Measurements from ENCODE around the gene CACNA2D1.

CACNA2D1 gene

DNA sequence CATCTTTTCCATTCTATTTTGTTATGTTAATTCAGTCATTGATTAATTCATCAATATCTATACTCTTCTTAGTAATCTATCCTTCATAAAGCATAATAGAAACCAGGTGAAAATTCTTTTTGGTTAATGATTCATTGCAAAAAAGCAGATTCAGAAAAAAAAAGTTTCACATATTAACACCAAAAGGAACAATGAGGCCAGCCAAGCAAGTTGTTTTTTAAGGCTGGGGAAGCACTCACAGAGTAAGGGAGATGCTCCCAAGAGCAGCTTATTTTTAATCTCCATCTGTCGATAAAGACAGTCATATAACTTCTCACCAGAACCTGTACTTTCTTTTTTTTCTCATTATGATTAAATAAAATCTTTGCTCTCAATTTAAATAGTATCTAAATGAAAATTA, 95.8 kb downstream of the CACNA2D1 start:
- H3K4me2 ChIP-seq (ENCODE audit: low read length), result no peak overlapping the region
- no peaks in the 10 kb centered on the region for H3K36me3 ChIP-seq (ENCODE audit: control insufficient read depth, insufficient read depth, low read length)
- H3K79me2 ChIP-seq, result no peaks in the 10 kb centered on the region
- H3K4me1 ChIP-seq, result no peaks in the 10 kb centered on the region
- no peak overlapping the region for H3K9ac ChIP-seq
- H3K27me3 ChIP-seq (ENCODE audit: control insufficient read depth, insufficient read depth, low read length), result no peaks in the 10 kb centered on the region
- TF ChIP-seq, protein P1, sequence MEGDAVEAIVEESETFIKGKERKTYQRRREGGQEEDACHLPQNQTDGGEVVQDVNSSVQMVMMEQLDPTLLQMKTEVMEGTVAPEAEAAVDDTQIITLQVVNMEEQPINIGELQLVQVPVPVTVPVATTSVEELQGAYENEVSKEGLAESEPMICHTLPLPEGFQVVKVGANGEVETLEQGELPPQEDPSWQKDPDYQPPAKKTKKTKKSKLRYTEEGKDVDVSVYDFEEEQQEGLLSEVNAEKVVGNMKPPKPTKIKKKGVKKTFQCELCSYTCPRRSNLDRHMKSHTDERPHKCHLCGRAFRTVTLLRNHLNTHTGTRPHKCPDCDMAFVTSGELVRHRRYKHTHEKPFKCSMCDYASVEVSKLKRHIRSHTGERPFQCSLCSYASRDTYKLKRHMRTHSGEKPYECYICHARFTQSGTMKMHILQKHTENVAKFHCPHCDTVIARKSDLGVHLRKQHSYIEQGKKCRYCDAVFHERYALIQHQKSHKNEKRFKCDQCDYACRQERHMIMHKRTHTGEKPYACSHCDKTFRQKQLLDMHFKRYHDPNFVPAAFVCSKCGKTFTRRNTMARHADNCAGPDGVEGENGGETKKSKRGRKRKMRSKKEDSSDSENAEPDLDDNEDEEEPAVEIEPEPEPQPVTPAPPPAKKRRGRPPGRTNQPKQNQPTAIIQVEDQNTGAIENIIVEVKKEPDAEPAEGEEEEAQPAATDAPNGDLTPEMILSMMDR (IDR thresholded peaks at IDR 0.05), result no peak
- H3K4me3 ChIP-seq (ENCODE audit: low read depth, low read length), result no peak overlapping the region
- no peak overlapping the region for H2AFZ ChIP-seq
- H3K27ac ChIP-seq, result no peak overlapping the region
- no peaks in the 10 kb centered on the region for H3K9me3 ChIP-seq (ENCODE audit: control insufficient read depth, low read length)

DNA sequence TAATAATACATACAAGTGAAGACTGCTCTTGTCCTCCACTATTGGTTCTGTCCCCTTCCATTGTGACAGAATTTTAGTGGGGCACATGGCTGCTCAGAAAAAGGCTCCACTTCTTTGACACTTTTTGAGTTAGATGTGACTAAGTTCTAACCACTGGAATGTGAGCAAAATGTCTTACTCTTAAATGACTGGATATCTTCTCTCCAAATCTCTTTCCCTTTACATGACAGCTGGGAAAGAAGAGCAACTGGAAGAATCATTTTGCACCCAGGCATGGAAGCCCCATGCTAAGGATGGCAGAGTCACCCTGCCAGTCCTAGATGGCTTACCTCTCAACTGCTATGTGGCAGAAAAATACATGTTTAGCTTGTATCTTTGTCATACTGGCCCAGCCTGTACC, 97.7 kb downstream of the CACNA2D1 start:
- Histone ChIP-seq H3K36me3 (ENCODE audit: control insufficient read depth, insufficient read depth, low read length) (no peaks in the 10 kb centered on the region), H3K4me2 (ENCODE audit: low read length) (no peak overlapping the region), H3K9ac (no peak overlapping the region), H3K79me2 (no peaks in the 10 kb centered on the region), H3K9me3 (ENCODE audit: control insufficient read depth, low read length) (no peaks in the 10 kb centered on the region), H2AFZ (no peak overlapping the region), H3K4me3 (ENCODE audit: low read depth, low read length) (no peak overlapping the region), H3K27me3 (ENCODE audit: control insufficient read depth, insufficient read depth, low read length) (no peaks in the 10 kb centered on the region), H3K4me1 (no peaks in the 10 kb centered on the region), H3K27ac (no peak overlapping the region)
- TF ChIP-seq, protein P1 (IDR thresholded peaks at IDR 0.05), result no peak

DNA sequence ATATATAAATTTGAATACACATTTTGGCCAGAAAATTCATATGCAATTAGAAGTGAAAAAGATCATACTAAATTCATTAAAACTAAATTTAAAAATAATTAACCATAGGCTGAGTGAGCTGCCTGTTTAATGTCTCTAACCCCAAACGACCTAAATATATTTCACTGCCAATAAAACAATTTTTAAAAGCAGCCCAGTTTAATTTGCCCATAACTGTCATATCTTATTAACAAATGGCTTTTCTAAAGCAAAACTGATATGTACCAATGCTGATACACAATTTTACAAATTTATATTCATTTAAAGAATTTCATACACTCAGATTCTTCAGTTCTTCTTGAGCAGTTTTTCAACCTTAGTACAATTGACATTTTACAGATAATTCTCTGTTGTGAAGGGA, 99.9 kb downstream of the CACNA2D1 start:
- Histone ChIP-seq H3K27ac (no peak overlapping the region), H3K4me2 (ENCODE audit: low read length) (no peak overlapping the region), H2AFZ (no peak overlapping the region), H3K79me2 (no peaks in the 10 kb centered on the region), H3K9ac (no peak overlapping the region), H3K36me3 (ENCODE audit: control insufficient read depth, insufficient read depth, low read length) (no peaks in the 10 kb centered on the region), H3K4me1 (no peaks in the 10 kb centered on the region), H3K9me3 (ENCODE audit: control insufficient read depth, low read length) (no peaks in the 10 kb centered on the region), H3K4me3 (ENCODE audit: low read depth, low read length) (no peak overlapping the region), H3K27me3 (ENCODE audit: control insufficient read depth, insufficient read depth, low read length) (no peaks in the 10 kb centered on the region)
- TF ChIP-seq, protein P1 (IDR thresholded peaks at IDR 0.05), result no peak

DNA sequence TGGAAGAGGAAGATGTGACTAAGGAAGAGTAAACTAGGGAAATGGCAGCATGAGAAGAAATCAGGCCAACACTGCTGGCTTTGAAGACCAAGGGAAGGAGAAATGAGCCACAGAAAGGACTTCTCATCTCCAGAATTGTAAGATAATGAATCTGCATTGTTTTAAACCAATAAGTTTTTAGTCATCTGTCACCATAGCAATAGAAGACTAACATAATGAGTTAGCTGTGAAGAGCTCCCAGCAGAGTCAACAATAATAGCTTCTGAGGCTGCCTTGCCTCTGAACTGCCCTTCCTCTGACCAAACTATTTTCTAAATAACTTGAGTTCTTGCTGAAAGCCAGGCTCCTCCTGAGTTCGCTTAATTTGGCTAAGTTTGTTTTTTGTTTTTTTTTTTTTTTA, 103.6 kb downstream of the CACNA2D1 start:
- H2AFZ ChIP-seq, result no peak overlapping the region
- TF ChIP-seq, protein P1 (IDR thresholded peaks at IDR 0.05), result no peak

DNA sequence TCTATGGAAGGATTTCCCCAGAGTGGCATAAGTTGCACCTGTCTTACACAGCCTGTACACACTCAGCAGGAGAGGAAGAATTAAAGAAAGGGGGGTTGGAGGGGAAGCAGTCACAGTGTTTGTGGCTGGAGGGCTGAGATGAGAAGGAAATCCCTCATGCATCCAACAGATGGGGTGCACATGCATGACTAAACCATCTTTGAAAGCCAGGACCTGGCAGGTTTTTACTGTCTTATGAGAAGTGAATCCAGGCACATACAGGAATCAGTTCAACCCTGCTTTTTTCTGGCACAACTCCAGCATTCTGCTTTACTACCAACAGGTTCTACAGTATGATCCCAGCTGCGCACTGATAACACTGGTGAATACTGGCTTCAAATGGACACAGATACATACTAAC, 107.7 kb downstream of the CACNA2D1 start:
- H3K27me3 ChIP-seq (ENCODE audit: control insufficient read depth, insufficient read depth, low read length), result no peaks in the 10 kb centered on the region
- TF ChIP-seq, protein P1 (IDR thresholded peaks at IDR 0.05), result no peak
- H3K4me2 ChIP-seq (ENCODE audit: low read length), result no peak overlapping the region
- no peak overlapping the region for H3K4me3 ChIP-seq (ENCODE audit: low read depth, low read length)
- H2AFZ ChIP-seq, result no peak overlapping the region
- H3K9ac ChIP-seq, result no peak overlapping the region
- no peaks in the 10 kb centered on the region for H3K4me1 ChIP-seq
- H3K79me2 ChIP-seq, result no peaks in the 10 kb centered on the region
- H3K36me3 ChIP-seq (ENCODE audit: control insufficient read depth, insufficient read depth, low read length), result no peaks in the 10 kb centered on the region
- H3K9me3 ChIP-seq (ENCODE audit: control insufficient read depth, low read length), result no peaks in the 10 kb centered on the region
- no peak overlapping the region for H3K27ac ChIP-seq

More for the DNA sequence above, 103.6 kb downstream of the CACNA2D1 start:
- H3K79me2 ChIP-seq, result no peaks in the 10 kb centered on the region
- no peak overlapping the region for H3K4me2 ChIP-seq (ENCODE audit: low read length)
- no peaks in the 10 kb centered on the region for H3K4me1 ChIP-seq
- H3K4me3 ChIP-seq (ENCODE audit: low read depth, low read length), result no peak overlapping the region
- no peaks in the 10 kb centered on the region for H3K36me3 ChIP-seq (ENCODE audit: control insufficient read depth, insufficient read depth, low read length)
- no peak overlapping the region for H3K9ac ChIP-seq
- no peak overlapping the region for H3K27ac ChIP-seq
- no peaks in the 10 kb centered on the region for H3K9me3 ChIP-seq (ENCODE audit: control insufficient read depth, low read length)
- H3K27me3 ChIP-seq (ENCODE audit: control insufficient read depth, insufficient read depth, low read length), result no peaks in the 10 kb centered on the region

Measured in parathyroid adenoma (tissue), 2 donors.